Kidney epithelial cell (primary cell): Measurements from ENCODE around the gene SSR4. TPM values are rescaled to one million over a fixed set of nuclear protein-coding genes. Genes with fewer than 3 reads are reported as not detected.
"Not testable (repeated sequence)": the region's sequence is repeated elsewhere in the genome, so short reads cannot be mapped to it uniquely, and the experiment has no call there.

Experiments used
- DNase-seq: peaks from one replicate; pipeline ENCODE4 v3.0.0-alpha.2; 2010; ENCODE audit warnings: low read depth
- H3K27me3 ChIP-seq: 2 replicates; pipeline ENCODE4 v1.6.0; 2011; ENCODE audit warnings: low read length; ENCODE audit not compliant: control insufficient read depth, insufficient read depth
- H3K36me3 ChIP-seq: 2 replicates; pipeline ENCODE4 v1.5.1; 2011; ENCODE audit warnings: low read length; ENCODE audit not compliant: control insufficient read depth, insufficient read depth
- H3K4me3 ChIP-seq: 2 replicates; pipeline ENCODE4 v1.5.1; 2011; ENCODE audit warnings: low read depth, mild to moderate bottlenecking, control low read depth, low read length
- CTCF ChIP-seq: IDR thresholded peaks from 2 replicates; pipeline ENCODE4 v1.5.1; 2011; ENCODE audit warnings: mild to moderate bottlenecking, moderate library complexity, low read length, control low read depth, inconsistent platforms; ENCODE audit not compliant: insufficient read depth, poor library complexity, severe bottlenecking
- total RNA-seq: library from RNA; depleted of rRNA; stranded (reverse); fragments of >200 nt; gene quantifications from 2 replicates; pipeline ENCODE4 v1.2.3, GENCODE V29; 2015

The SSR4 gene
- total RNA-seq, 1 donor from 2014 or later: 300 TPM

GRCh38 chrX:153813161-153813560 lies 18.7 kb downstream of the SSR4 start:
- no peaks in the 10 kb centered on the region for H3K36me3 ChIP-seq
- H3K4me3 ChIP-seq: no peak overlapping the region
- TF ChIP-seq CTCF: no peak
- no peak for DNase-seq
- peaks cover 6% of the 10 kb centered on the region for H3K27me3 ChIP-seq

GRCh38 chrX:153814591-153815315 lies 20.3 kb downstream of the SSR4 start:
- no peak for DNase-seq
- Histone ChIP-seq H3K36me3 (no peaks in the 10 kb centered on the region), H3K4me3 (no peak overlapping the region), H3K27me3 (peaks cover 11% of the 10 kb centered on the region)
- no peak for TF ChIP-seq CTCF

GRCh38 chrX:153816831-153817690 lies 22.6 kb downstream of the SSR4 start:
- no peak for TF ChIP-seq CTCF
- DNase-seq: no peak
- H3K27me3 ChIP-seq: peaks cover 11% of the 10 kb centered on the region
- no peak overlapping the region for H3K4me3 ChIP-seq
- no peaks in the 10 kb centered on the region for H3K36me3 ChIP-seq

GRCh38 chrX:153818064-153818463 lies 23.6 kb downstream of the SSR4 start:
- not testable (repeated sequence) for H3K27me3 ChIP-seq, H3K36me3 ChIP-seq, DNase-seq, H3K4me3 ChIP-seq

- peak overlapping the region; percentile 23 for H3K4me3 ChIP-seq
- DNase-seq: no peak
- no peaks in the 10 kb centered on the region for H3K36me3 ChIP-seq
- peaks cover 7% of the 10 kb centered on the region for H3K27me3 ChIP-seq
- no peak for TF ChIP-seq CTCF
Observed at GRCh38 chrX:153818571-153819383, 24.3 kb downstream of the SSR4 start.
